IMR-90 (cell line): ENCODE data around the gene SUSD6. TPM values are rescaled to one million over a fixed set of nuclear protein-coding genes. Genes with fewer than 3 reads are reported as not detected.

ENCODE experiments used
- ATAC-seq: fragments of 200-7000 bp; cut with Tn5 transposase; 2 replicates; pipeline ENCODE4 v1.9.1; 2020; ENCODE audit warnings: low read depth, mild to moderate bottlenecking, moderate library complexity
- BruUV-seq: library from RNA; stranded (reverse); fragments of 400-500 nt; replicated peaks from 2 replicates; lab custom pipeline; 2021; lab: Mats Ljungman, UMichigan
- CTCF ChIA-PET: fragments of 300-600 bp; formaldehyde crosslinking; extraction: SDS; loops from one replicate; lab custom pipeline; 2021; ENCODE audit warnings: antibody characterized with exemption; lab: Yijun Ruan, JAX
- POLR2A ChIA-PET: fragments of 300-600 bp; sonication (Branson Sonifier 250); formaldehyde crosslinking; loops from one replicate; lab custom pipeline; 2022; ENCODE audit warnings: antibody characterized with exemption; ENCODE audit not compliant: unreplicated experiment; lab: Charles Lee
- DNase-seq: peaks from one replicate; pipeline ENCODE4 v3.0.0; 2013
- H2AFZ ChIP-seq: replicated peaks from 2 replicates; pipeline ENCODE3; 2013; ENCODE audit warnings: low read length, mild to moderate bottlenecking; ENCODE audit not compliant: poor library complexity
- H2AK5ac ChIP-seq: 2 replicates; pipeline ENCODE4 v1.6.1; 2013; ENCODE audit warnings: low read depth, low read length, inconsistent platforms
- H2AK9ac ChIP-seq: replicated peaks from 2 replicates; pipeline ENCODE3; 2013; ENCODE audit warnings: mild to moderate bottlenecking, low read depth, low read length, moderate library complexity; ENCODE audit not compliant: poor library complexity
- H2BK120ac ChIP-seq: 2 replicates; pipeline ENCODE4 v1.6.1; 2013; ENCODE audit warnings: low read depth, low read length, inconsistent platforms
- H2BK15ac ChIP-seq: 3 replicates; pipeline ENCODE4 v1.6.1; 2013; ENCODE audit warnings: low read depth, low read length, inconsistent platforms
- H2BK20ac ChIP-seq: 2 replicates; pipeline ENCODE4 v1.6.1; 2013; ENCODE audit warnings: low read depth, mild to moderate bottlenecking, inconsistent platforms, low read length, moderate library complexity
- H2BK5ac ChIP-seq: 2 replicates; pipeline ENCODE4 v1.6.1; 2013; ENCODE audit warnings: mild to moderate bottlenecking, low read depth, low read length, inconsistent platforms; ENCODE audit not compliant: poor library complexity, severe bottlenecking
- H3K14ac ChIP-seq: replicated peaks from 2 replicates; pipeline ENCODE4 v1.6.1; 2013; ENCODE audit warnings: low read depth, low read length, inconsistent platforms
- H3K18ac ChIP-seq: 2 replicates; pipeline ENCODE4 v1.6.1; 2013; ENCODE audit warnings: low read depth, low read length, control low read depth
- H3K23ac ChIP-seq: 2 replicates; pipeline ENCODE4 v1.6.1; 2013; ENCODE audit warnings: low read depth, low read length, inconsistent platforms
- H3K27ac ChIP-seq: 2 replicates; pipeline ENCODE4 v1.5.1; 2013; ENCODE audit warnings: mild to moderate bottlenecking, control low read depth, low read length; ENCODE audit not compliant: insufficient read depth
- H3K27me3 ChIP-seq: 2 replicates; pipeline ENCODE4 v1.6.1; 2013; ENCODE audit warnings: low read length; ENCODE audit not compliant: control insufficient read depth, insufficient read depth
- H3K36me3 ChIP-seq: 2 replicates; pipeline ENCODE4 v1.6.1; 2013; ENCODE audit warnings: low read length, mixed read lengths; ENCODE audit not compliant: control insufficient read depth, insufficient read depth
- H3K4ac ChIP-seq: 2 replicates; pipeline ENCODE4 v1.6.1; 2013; ENCODE audit warnings: low read depth, low read length, inconsistent platforms
- H3K4me1 ChIP-seq: 2 replicates; pipeline ENCODE4 v1.6.1; 2013; ENCODE audit warnings: low read length, mixed read lengths; ENCODE audit not compliant: control insufficient read depth, insufficient read depth
- H3K4me2 ChIP-seq: 2 replicates; pipeline ENCODE4 v1.6.1; 2013; ENCODE audit warnings: low read depth, mild to moderate bottlenecking, control low read depth, low read length, moderate library complexity
- H3K4me3 ChIP-seq: 2 replicates; pipeline ENCODE4 v1.5.1; 2013; ENCODE audit warnings: low read depth, mild to moderate bottlenecking, control low read depth, low read length, moderate library complexity; ENCODE audit not compliant: insufficient read depth
- H3K56ac ChIP-seq: 2 replicates; pipeline ENCODE4 v1.6.1; 2013; ENCODE audit warnings: low read length, inconsistent platforms; ENCODE audit not compliant: insufficient read depth; ENCODE audit errors: extremely low read depth
- H3K79me1 ChIP-seq, 2 experiments: 2 replicates each; pipeline ENCODE4 v1.6.1; 2013; ENCODE audit warnings: low read length in 2 of 2, inconsistent platforms in 1 of 2, low read depth in 1 of 2
- H3K9ac ChIP-seq: 2 replicates; pipeline ENCODE4 v1.6.1; 2013; ENCODE audit warnings: low read depth, low read length, control low read depth
- H3K9me1 ChIP-seq: 2 replicates; pipeline ENCODE4 v1.6.1; 2013; ENCODE audit warnings: low read length, inconsistent platforms; ENCODE audit not compliant: insufficient read depth
- H3K9me3 ChIP-seq: 2 replicates; pipeline ENCODE4 v1.6.1; 2013; ENCODE audit warnings: low read length; ENCODE audit not compliant: control insufficient read depth, insufficient read depth
- H4K20me1 ChIP-seq: 2 replicates; pipeline ENCODE4 v1.6.1; 2013; ENCODE audit warnings: low read length, inconsistent platforms; ENCODE audit not compliant: insufficient read depth
- H4K5ac ChIP-seq: 2 replicates; pipeline ENCODE4 v1.6.1; 2013; ENCODE audit warnings: mild to moderate bottlenecking, low read depth, low read length, control low read depth
- H4K8ac ChIP-seq, 2 experiments: 2 replicates each; pipeline ENCODE4 v1.6.1; 2013; ENCODE audit warnings: low read depth in 2 of 2, low read length in 2 of 2, control low read depth in 1 of 2, inconsistent platforms in 1 of 2
- H4K91ac ChIP-seq: 2 replicates; pipeline ENCODE4 v1.6.1; 2013; ENCODE audit warnings: low read depth, low read length, inconsistent platforms; ENCODE audit not compliant: insufficient read depth
- MAZ ChIP-seq: IDR thresholded peaks from 2 replicates; pipeline ENCODE4 v1.6.1; 2012; ENCODE audit warnings: low read depth, mild to moderate bottlenecking, low read length, improper control_type of control experiment, moderate library complexity, borderline replicate concordance
- RAD21 ChIP-seq: IDR thresholded peaks from 2 replicates; pipeline ENCODE4 v1.6.1; 2012; ENCODE audit warnings: low read length, improper control_type of control experiment
- WGBS, 2 experiments: methylation state at CpG; one replicate each; pipeline versions ENCODE4 v1.1.5 to v1.1.7; 2013; ENCODE audit warnings: missing lambda C conversion rate in 2 of 2; ENCODE audit not compliant: insufficient read length in 1 of 2; ENCODE audit errors: extremely low coverage in 2 of 2; 5-methylcytosine and 5-hydroxymethylcytosine counted together
- dilution Hi-C: fragments of 300-500 bp; cut with HindIII; formaldehyde crosslinking; loops from one replicate; pipeline ENCODE4 v1.14.3; 2018; ENCODE audit warnings: low sequenced_read_pairs; ENCODE audit not compliant: unreplicated experiment
- in situ Hi-C: fragments of 300-500 bp; cut with MboI; formaldehyde crosslinking; loops from 3 replicates; pipeline ENCODE4 v1.14.3; 2019; ENCODE audit warnings: low sequenced_read_pairs, inconsistent platforms, mixed read lengths
- intact Hi-C: fragments of 100-400 bp; cut with micrococcal nuclease; formaldehyde crosslinking; loops from 2 replicates; pipeline ENCODE4 v1.10.0; 2022
- polyA plus RNA-seq, 3 experiments: library from polyadenylated mRNA; depleted of rRNA; stranded (reverse); fragments of >200 nt; gene quantifications; 2 replicates each; pipeline ENCODE4 v1.2.3, GENCODE V29; 2012; ENCODE audit warnings: low replicate concordance in 1 of 3
- total RNA-seq: library from RNA; depleted of rRNA; stranded (reverse); fragments of >200 nt; gene quantifications from 2 replicates; pipeline ENCODE4 v1.2.3, GENCODE V29; 2012

SUSD6 gene
- total and polyA plus RNA-seq, 2 of the 4 experiments (the other 2 are of a cell fraction), result 2.3 to 10.1 TPM

DNA sequence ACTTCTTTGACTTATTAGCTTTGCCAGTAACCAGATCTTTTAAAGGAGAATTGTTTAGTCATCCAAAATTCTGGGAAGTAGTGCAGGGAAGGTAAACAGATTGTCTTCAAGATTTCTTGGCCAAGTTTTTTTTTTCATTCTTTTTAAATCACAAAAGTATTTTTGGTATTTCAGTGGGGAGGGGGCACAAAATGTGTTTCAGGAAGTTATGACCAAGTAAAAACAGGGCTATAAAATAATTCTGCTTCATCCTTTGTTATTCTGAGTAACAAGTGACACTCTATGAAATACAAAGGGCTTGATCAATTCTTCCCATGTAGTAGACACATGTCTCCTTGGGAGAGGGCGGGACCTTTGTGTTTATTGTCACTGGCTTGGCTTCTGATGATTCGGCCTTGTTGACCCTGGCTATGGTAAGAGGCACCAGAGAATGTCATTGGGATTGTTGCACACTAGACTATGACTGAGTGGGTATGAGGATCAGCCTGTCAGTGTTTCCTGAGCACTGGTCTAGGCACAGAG, 55.4 kb downstream of the SUSD6 start:
- peak overlapping the region; percentile 46 for H3K18ac ChIP-seq
- H3K36me3 ChIP-seq, result no peaks in the 10 kb centered on the region
- peaks cover 50 to 88% of the 10 kb centered on the region in 2 experiments for H3K79me1 ChIP-seq
- H2BK15ac ChIP-seq, result peak overlapping the region; percentile 51; the same call in 1 of the 3 replicates
- H3K14ac ChIP-seq, result peak overlapping the region; percentile 49
- peak overlapping the region; percentile 96 for H2AK5ac ChIP-seq
- peaks cover 43% of the 10 kb centered on the region for H3K9me1 ChIP-seq
- peak overlapping the region; percentile 81 for H3K4ac ChIP-seq
- CTCF ChIA-PET, result interaction anchor here (0.7 to 1.0 kb wide), 2 partner anchors 13 to 1873 kb away, joined by 3 read pairs; no protein-coding TSS in a partner anchor
- H2AK9ac ChIP-seq, result peak overlapping the region; percentile 74
- H4K5ac ChIP-seq, result peak overlapping the region; percentile 6; the same call in 1 of the 2 replicates
- POLR2A ChIA-PET, result no interaction called here
- H3K9ac ChIP-seq, result peak overlapping the region; percentile 33; the same call in 1 of the 2 replicates
- H2BK5ac ChIP-seq, result peak overlapping the region; percentile 83
- peak overlapping the region in 1 of 2 experiments; percentile 87; a peak in 1 of 4 replicates for H4K8ac ChIP-seq
- peak overlapping the region; percentile 81 for H4K91ac ChIP-seq
- WGBS, 2 experiments, result no CpG with 5 or more reads among the region's 2 CpGs
- no TSS peak for BruUV-seq
- peak overlapping the region; percentile 99 for H3K27ac ChIP-seq
- intact Hi-C loops, result loop anchor here (5.0 kb wide), 1 partner anchor 46 kb away; no protein-coding TSS in a partner anchor
- dilution Hi-C loops, result no loop called here
- TF ChIP-seq RAD21, result no peak
- TF ChIP-seq MAZ, result peak; percentile 41; the same call in 1 of the 2 replicates
- H3K56ac ChIP-seq, result peak overlapping the region; percentile 40; the same call in 1 of the 2 replicates
- H4K20me1 ChIP-seq, result peaks cover 33% of the 10 kb centered on the region
- H3K23ac ChIP-seq, result peak overlapping the region; percentile 57
- peak overlapping the region; percentile 59 for H3K4me2 ChIP-seq
- peak overlapping the region; percentile 84 for H2BK120ac ChIP-seq
- in situ Hi-C loops, result no loop called here
- H3K4me1 ChIP-seq, result peaks cover 31% of the 10 kb centered on the region
- peak; percentile 69 for DNase-seq
- ATAC-seq, result peak; percentile 41
- H3K9me3 ChIP-seq, result no peaks in the 10 kb centered on the region
- peak overlapping the region; percentile 35 for H2BK20ac ChIP-seq
- no peak overlapping the region for H3K4me3 ChIP-seq
- H2AFZ ChIP-seq, result no peak overlapping the region
- H3K27me3 ChIP-seq, result no peaks in the 10 kb centered on the region
